ENCODE data around the gene ANKFN1.
A peak's percentile ranks its signal among the peaks of the same experiment; 100 is the strongest.

Gene ANKFN1

DNA sequence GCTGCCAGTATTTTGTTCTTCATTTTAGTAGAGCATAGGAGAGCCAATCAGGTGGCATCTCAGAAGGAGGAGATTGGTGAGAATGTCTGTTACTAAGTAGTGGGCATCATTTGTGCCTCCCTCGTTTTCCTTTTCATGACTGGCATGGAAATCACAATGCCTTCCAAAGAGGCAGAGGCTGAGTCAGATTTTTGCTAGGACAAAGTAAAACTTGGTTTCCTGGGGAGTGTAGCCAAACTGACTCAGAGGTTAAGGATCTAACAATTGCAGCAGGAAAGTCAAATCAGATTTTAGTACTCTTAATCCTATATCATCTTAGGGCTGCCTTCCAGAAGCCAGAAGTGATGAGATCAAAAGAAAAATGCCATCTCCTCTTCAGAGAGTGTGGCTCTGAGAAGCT, 138.7 kb downstream of the ANKFN1 start:
- DNase-seq (ENCODE audit: low read depth), result peak; percentile 39
- H3K4me3 ChIP-seq (replicated peaks; ENCODE audit: low read depth, low read length), result no peak overlapping the region
- TF ChIP-seq, protein P1, sequence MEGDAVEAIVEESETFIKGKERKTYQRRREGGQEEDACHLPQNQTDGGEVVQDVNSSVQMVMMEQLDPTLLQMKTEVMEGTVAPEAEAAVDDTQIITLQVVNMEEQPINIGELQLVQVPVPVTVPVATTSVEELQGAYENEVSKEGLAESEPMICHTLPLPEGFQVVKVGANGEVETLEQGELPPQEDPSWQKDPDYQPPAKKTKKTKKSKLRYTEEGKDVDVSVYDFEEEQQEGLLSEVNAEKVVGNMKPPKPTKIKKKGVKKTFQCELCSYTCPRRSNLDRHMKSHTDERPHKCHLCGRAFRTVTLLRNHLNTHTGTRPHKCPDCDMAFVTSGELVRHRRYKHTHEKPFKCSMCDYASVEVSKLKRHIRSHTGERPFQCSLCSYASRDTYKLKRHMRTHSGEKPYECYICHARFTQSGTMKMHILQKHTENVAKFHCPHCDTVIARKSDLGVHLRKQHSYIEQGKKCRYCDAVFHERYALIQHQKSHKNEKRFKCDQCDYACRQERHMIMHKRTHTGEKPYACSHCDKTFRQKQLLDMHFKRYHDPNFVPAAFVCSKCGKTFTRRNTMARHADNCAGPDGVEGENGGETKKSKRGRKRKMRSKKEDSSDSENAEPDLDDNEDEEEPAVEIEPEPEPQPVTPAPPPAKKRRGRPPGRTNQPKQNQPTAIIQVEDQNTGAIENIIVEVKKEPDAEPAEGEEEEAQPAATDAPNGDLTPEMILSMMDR (IDR thresholded peaks at IDR 0.05; ENCODE audit: low read length, missing control alignments), result no peak

DNA sequence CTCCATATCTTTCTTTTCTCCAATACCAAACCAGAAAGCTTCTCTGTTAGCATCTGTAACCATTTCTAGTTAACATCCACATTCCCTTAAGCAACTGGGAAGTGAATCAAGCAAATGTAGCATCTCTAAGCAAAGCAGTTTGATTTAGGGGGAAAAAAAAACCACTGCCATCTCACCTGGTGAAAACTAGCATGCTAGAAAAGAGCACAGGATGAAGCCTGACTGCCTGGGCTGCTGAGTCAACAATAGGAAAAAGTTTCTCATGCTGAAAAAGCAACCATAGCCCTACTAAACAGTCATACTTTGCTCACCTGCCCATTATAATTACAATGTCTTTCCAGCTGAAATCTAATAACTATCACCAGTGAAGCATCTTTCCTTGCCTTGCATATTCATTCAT, 139.3 kb downstream of the ANKFN1 start:
- TF ChIP-seq, protein P1 (IDR thresholded peaks at IDR 0.05; ENCODE audit: low read length, missing control alignments), result no peak
- no peak overlapping the region for H3K4me3 ChIP-seq (replicated peaks; ENCODE audit: low read depth, low read length)
- no peak for DNase-seq (ENCODE audit: low read depth)

DNA sequence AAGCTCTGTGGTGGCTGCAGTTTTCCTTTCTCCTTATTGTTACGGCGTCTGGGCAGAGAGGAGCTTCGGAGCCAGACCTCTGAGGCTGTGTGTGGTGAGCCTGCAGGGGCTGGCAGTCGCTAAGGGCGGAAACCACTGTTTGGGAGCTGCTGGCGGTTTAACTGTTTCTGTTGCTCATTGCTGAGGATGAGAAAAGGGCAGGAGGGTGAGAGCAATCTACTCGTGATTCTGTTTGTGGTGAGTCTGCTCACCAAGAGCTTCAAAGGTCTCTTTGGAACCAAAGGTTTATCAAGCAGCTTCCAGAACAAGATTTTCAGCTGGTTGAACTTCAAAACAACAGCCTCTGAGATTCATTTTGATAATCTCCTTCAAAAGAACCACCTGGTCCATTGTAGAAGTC, 143.9 kb downstream of the ANKFN1 start:
- no peak overlapping the region for H3K4me3 ChIP-seq (replicated peaks; ENCODE audit: low read depth, low read length)
- TF ChIP-seq, protein P1 (IDR thresholded peaks at IDR 0.05; ENCODE audit: low read length, missing control alignments), result no peak
- DNase-seq (ENCODE audit: low read depth), result no peak

DNA sequence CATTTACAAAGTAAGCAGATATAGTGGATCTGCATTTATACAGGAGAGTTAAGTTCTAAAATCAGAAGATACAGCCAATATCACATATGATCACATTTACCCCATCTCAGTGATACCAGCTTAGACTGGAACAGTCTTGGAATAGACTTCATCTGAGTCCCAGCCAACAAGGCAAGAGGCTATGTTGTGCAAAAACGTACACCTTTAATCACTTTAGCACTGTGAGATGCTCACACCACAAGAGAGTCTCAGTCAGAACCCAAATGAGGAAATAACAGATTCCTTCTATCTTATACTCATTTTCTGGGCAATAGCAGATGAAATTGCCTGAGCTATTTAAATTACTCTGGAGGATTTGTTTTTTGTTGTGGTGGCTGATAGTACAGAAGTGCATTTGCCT, 145.6 kb downstream of the ANKFN1 start:
- DNase-seq (ENCODE audit: low read depth), result no peak
- no peak overlapping the region for H3K4me3 ChIP-seq (replicated peaks; ENCODE audit: low read depth, low read length)
- TF ChIP-seq, protein P1 (IDR thresholded peaks at IDR 0.05; ENCODE audit: low read length, missing control alignments), result no peak

DNA sequence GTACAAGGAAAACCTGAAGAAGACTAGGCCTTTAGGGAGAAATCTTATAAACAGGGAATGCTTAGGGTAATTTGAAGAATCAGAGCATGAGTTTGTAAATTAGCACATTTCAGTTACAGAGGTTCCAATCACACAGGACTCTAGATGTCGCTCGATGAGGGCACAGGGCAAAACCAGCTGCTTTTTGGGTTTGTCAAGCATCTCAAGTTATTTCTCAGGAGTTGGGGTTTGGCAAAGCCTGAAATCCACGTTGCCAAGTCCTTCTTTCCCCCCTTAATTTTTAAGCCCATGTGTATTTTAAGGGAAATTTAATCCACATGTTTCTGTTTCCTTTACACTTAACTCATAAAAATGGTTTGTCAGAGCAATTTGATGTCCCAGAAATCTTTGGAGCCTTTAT, 146.9 kb downstream of the ANKFN1 start:
- no peak for DNase-seq (ENCODE audit: low read depth)
- no peak overlapping the region for H3K4me3 ChIP-seq (replicated peaks; ENCODE audit: low read depth, low read length)
- TF ChIP-seq, protein P1 (IDR thresholded peaks at IDR 0.05; ENCODE audit: low read length, missing control alignments), result no peak

DNA sequence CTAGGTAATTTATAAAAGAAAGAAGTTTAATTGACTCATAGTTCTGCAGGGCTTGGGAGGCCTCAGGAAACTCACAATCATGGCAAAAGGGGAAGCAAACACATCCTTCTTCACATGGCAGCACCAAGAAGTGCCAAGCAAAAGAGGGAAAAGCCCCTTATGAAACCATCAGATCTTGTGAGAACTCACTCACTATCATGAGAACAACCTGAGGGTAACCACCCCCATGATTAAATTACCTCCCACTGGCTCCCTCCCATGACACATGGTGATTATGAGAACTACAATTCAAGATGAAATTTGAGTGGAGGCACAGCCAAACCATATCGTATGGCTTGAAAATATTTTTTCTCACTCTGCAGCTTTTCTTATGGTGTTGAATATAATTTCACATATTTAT, 151.7 kb downstream of the ANKFN1 start:
- DNase-seq (ENCODE audit: low read depth), result no peak
- TF ChIP-seq, protein P1 (IDR thresholded peaks at IDR 0.05; ENCODE audit: low read length, missing control alignments), result no peak
- no peak overlapping the region for H3K4me3 ChIP-seq (replicated peaks; ENCODE audit: low read depth, low read length)

DNA sequence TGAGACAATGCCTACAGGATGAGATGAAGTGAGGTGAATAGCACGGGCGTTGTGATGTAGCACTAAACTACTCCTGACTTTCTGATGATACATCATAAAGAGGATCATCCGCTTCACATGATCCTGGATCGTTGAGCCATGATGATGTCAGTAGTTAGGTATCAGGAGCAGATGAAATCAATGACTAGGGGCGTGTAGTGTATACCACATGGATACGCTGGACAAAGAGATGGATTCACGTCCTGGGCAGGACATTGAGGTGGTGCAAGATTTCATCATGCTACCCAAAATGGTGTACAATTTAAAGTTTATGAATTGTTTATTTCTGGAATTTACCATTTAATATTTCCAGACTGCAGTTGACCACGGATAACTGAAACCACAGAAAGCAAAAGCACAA, 156.6 kb downstream of the ANKFN1 start:
- no peak overlapping the region for H3K4me3 ChIP-seq (replicated peaks; ENCODE audit: low read depth, low read length)
- peak; percentile 8 for DNase-seq (ENCODE audit: low read depth)
- TF ChIP-seq, protein P1 (IDR thresholded peaks at IDR 0.05; ENCODE audit: low read length, missing control alignments), result no peak

All from fibroblast of pulmonary artery (primary cell).